T-cell (primary cell): ENCODE results near the gene TNNI2. TPM values are rescaled to one million over a fixed set of nuclear protein-coding genes. Genes with fewer than 3 reads are reported as not detected.

Source experiments
- ATAC-seq, 4 experiments: fragments of 200-7000 bp in 3 of 4; fragments of 150-1000 bp in 1 of 4; cut with Tn5 transposase; replicated peaks in 1 of 4; 1 replicate in 3 of 4; 2 replicates in 1 of 4; pipeline ENCODE4 v1.10.0; 2021; ENCODE audit warnings: moderate library complexity in 3 of 4, mild to moderate bottlenecking in 2 of 4, moderate number of reproducible peaks in 1 of 4
- CTCF ChIA-PET, 2 donors: fragments of 300-600 bp; sonication (Branson Sonifier 250); formaldehyde crosslinking; loops; one replicate each; lab custom pipeline; 2022; ENCODE audit warnings: antibody characterized with exemption in 2 of 2; lab: Charles Lee
- POLR2A ChIA-PET, 2 donors: fragments of 300-600 bp; sonication (Branson Sonifier 250); formaldehyde crosslinking; loops; one replicate each; lab custom pipeline; 2022; ENCODE audit warnings: antibody characterized with exemption in 2 of 2; lab: Charles Lee
- DNase-seq, 35 experiments: peaks; one replicate each; pipeline versions ENCODE4 v3.0.0 to v3.0.0-alpha.2; 2013 to 2023
- H3K27ac ChIP-seq: one replicate; pipeline ENCODE4 v1.5.1; 2013; ENCODE audit warnings: low read length
- H3K27me3 ChIP-seq, 2 experiments: replicated peaks in 1 of 2; 1 replicate in 1 of 2; 2 replicates in 1 of 2; pipeline versions ENCODE4 v1.6.1 to v1.7.0; 2013; ENCODE audit warnings: low read length in 1 of 2, mixed read lengths in 1 of 2; ENCODE audit not compliant: control insufficient read depth in 2 of 2, insufficient read depth in 2 of 2; ENCODE audit errors: extremely low read depth in 1 of 2
- H3K36me3 ChIP-seq, 2 donors: 1 replicate in 1 of 2; 2 replicates in 1 of 2; pipeline versions ENCODE4 v1.6.1 to v1.7.0; 2013; ENCODE audit warnings: low read length in 1 of 2; ENCODE audit not compliant: control insufficient read depth in 2 of 2, insufficient read depth in 1 of 2; ENCODE audit errors: extremely low read depth in 1 of 2
- H3K4me1 ChIP-seq, 2 experiments: 1 replicate in 1 of 2; 2 replicates in 1 of 2; pipeline versions ENCODE4 v1.6.1 to v1.7.0; 2013; ENCODE audit warnings: low read length in 2 of 2, mixed read lengths in 1 of 2; ENCODE audit not compliant: insufficient read depth in 2 of 2, control insufficient read depth in 1 of 2; ENCODE audit errors: extremely low read depth in 1 of 2
- H3K4me3 ChIP-seq, 2 donors: 1 replicate in 1 of 2; 2 replicates in 1 of 2; pipeline versions ENCODE4 v1.5.1 to v1.7.0; 2013; ENCODE audit warnings: mild to moderate bottlenecking in 2 of 2, low read length in 1 of 2, moderate library complexity in 1 of 2; ENCODE audit not compliant: control insufficient read depth in 1 of 2; ENCODE audit errors: extremely low read depth in 1 of 2
- H3K9me3 ChIP-seq: 2 replicates; pipeline ENCODE4 v1.7.0; 2013
- H3K27ac Mint-ChIP-seq, 2 donors: one replicate each; pipeline ENCODE4 v1.8.0; 2020 to 2021; ENCODE audit warnings: mild to moderate bottlenecking in 2 of 2, mixed read lengths in 2 of 2
- H3K27me3 Mint-ChIP-seq, 2 donors: one replicate each; pipeline ENCODE4 v1.8.0; 2021 to 2022; ENCODE audit warnings: mixed read lengths in 2 of 2
- H3K36me3 Mint-ChIP-seq: one replicate; pipeline ENCODE4 v1.8.0; 2021; ENCODE audit warnings: mixed read lengths
- H3K4me1 Mint-ChIP-seq, 3 donors: one replicate each; pipeline ENCODE4 v1.8.0; 2020 to 2022; ENCODE audit warnings: mixed read lengths in 3 of 3, mild to moderate bottlenecking in 1 of 3
- H3K4me3 Mint-ChIP-seq, 3 donors: one replicate each; pipeline ENCODE4 v1.8.0; 2020 to 2022; ENCODE audit warnings: mild to moderate bottlenecking in 3 of 3, mixed read lengths in 3 of 3, moderate library complexity in 3 of 3
- H3K9me3 Mint-ChIP-seq, 3 donors: one replicate each; pipeline ENCODE4 v1.8.0; 2020 to 2022; ENCODE audit warnings: mixed read lengths in 3 of 3
- WGBS: methylation state at CpG from one replicate; pipeline ENCODE4 v1.1.5; 2013; ENCODE audit warnings: missing lambda C conversion rate; ENCODE audit not compliant: insufficient coverage; 5-methylcytosine and 5-hydroxymethylcytosine counted together
- total RNA-seq, 35 experiments: library from RNA in 6 of 35; stranded (reverse) in 6 of 35; fragments of 120-200 nt in 1 of 35; gene quantifications; one replicate each; pipeline versions ENCODE4 v1.2.1 to v1.2.4 and lab custom pipeline; 2013 to 2026

TNNI2 gene
- under 1 TPM in 1 of 5 donors, not detected in 4; 0.39 TPM for total RNA-seq
- total RNA-seq (2013), result 3.6 TPM
- total RNA-seq (lab: John Stamatoyannopoulos, UW), result 0 to 2.3 (median 0.04) reads per million in 29 experiments

GRCh38 chr11:1838426-1839144, at the start of gene TNNI2:
TSS of gene TNNI2 (plus strand) at chr11:1838981. CDS start at chr11:1839697, 716 bp downstream.
- Histone ChIP-seq H3K27me3 (peaks cover 0 to 20% of the 10 kb centered on the region in 2 experiments), H3K9me3 (no peaks in the 10 kb centered on the region), H3K27ac (no peak within 1 kb of the TSS), H3K4me1 (peaks cover 7 to 41% of the 10 kb centered on the region in 2 experiments), H3K36me3 (no peaks in the 10 kb centered on the region), H3K4me3 (no peak within 1 kb of the TSS)
- Mint-ChIP-seq H3K4me3 (no peak within 1 kb of the TSS), H3K36me3 (no peaks in the 10 kb centered on the region), H3K9me3 (no peaks in the 10 kb centered on the region), H3K27ac (peak within 1 kb of the TSS; percentile 22 to 23), H3K27me3 (peaks cover 0 to under 1% of the 10 kb centered on the region in 2 donors), H3K4me1 (peaks cover 12 to 20% (median 14%) of the 10 kb centered on the region in 3 donors)
- no peak for DNase-seq
- ChIA-PET POLR2A (interaction anchor here in 1 of 2 donors (0.7 kb wide), 1 partner anchor 12 kb away, joined by 4 read pairs; no protein-coding TSS in a partner anchor), CTCF (interaction anchor here (0.5 to 1.2 kb wide), 5 partner anchors 14 to 313 kb away, joined by 3 to 5 read pairs (median 4); partner anchors contain the start of gene PRR33 (in 1 of the 2))
- 91% methylated on average over 25 of the region's 32 CpGs for WGBS
- ATAC-seq, result peak in 1 of 4 experiments; percentile 5

GRCh38 chr11:1791912-1792311, 46.9 kb upstream of the TNNI2 start:
- H3K4me1 ChIP-seq, result peaks cover 0 to 4% of the 10 kb centered on the region in 2 experiments
- Mint-ChIP-seq H3K36me3 (peaks cover 2% of the 10 kb centered on the region), H3K27ac (no peak overlapping the region), H3K4me1 (peaks cover 0 to 7% (median 6%) of the 10 kb centered on the region in 3 donors), H3K9me3 (peaks cover 0 to 6% (median 0%) of the 10 kb centered on the region in 3 donors), H3K27me3 (peaks cover 9 to 18% of the 10 kb centered on the region in 2 donors), H3K4me3 (no peak overlapping the region)
- 95% methylated on average over 3 of the region's 6 CpGs for WGBS
- no peaks in the 10 kb centered on the region for H3K9me3 ChIP-seq
- ATAC-seq, result no peak
- H3K27me3 ChIP-seq, result peaks cover 0 to 15% of the 10 kb centered on the region in 2 experiments
- ChIA-PET CTCF (no interaction called here), POLR2A (no interaction called here)
- DNase-seq, result no peak
- no peak overlapping the region for H3K4me3 ChIP-seq
- H3K27ac ChIP-seq, result no peak overlapping the region
- no peaks in the 10 kb centered on the region for H3K36me3 ChIP-seq

GRCh38 chr11:1792461-1792860, 46.3 kb upstream of the TNNI2 start:
- POLR2A ChIA-PET, result no interaction called here
- Mint-ChIP-seq H3K36me3 (peaks cover 2% of the 10 kb centered on the region), H3K9me3 (peaks cover 0 to 6% (median 0%) of the 10 kb centered on the region in 3 donors), H3K4me1 (peaks cover 0 to 7% (median 6%) of the 10 kb centered on the region in 3 donors), H3K27ac (peak overlapping the region in 1 of 2 donors; percentile 85), H3K4me3 (peak overlapping the region in 1 of 3 donors; percentile 56), H3K27me3 (peaks cover 10 to 22% of the 10 kb centered on the region in 2 donors)
- no peak for ATAC-seq
- H3K36me3 ChIP-seq, result no peaks in the 10 kb centered on the region
- no peak overlapping the region for H3K27ac ChIP-seq
- WGBS, result 58% methylated on average over 11 of the region's 12 CpGs
- CTCF ChIA-PET, result no interaction called here
- DNase-seq, result peak in 1 of 35 experiments; percentile 19
- no peaks in the 10 kb centered on the region for H3K9me3 ChIP-seq
- H3K4me3 ChIP-seq, result no peak overlapping the region
- H3K4me1 ChIP-seq, result peaks cover 0 to 4% of the 10 kb centered on the region in 2 experiments
- H3K27me3 ChIP-seq, result peaks cover 0 to 18% of the 10 kb centered on the region in 2 experiments

- peaks cover 0 to 7% (median 6%) of the 10 kb centered on the region in 3 donors for H3K4me1 Mint-ChIP-seq
- H3K27ac Mint-ChIP-seq, result no peak overlapping the region
- H3K4me3 Mint-ChIP-seq, result no peak overlapping the region
- no peak for ATAC-seq
- peaks cover 2% of the 10 kb centered on the region for H3K36me3 Mint-ChIP-seq
- H3K27ac ChIP-seq, result no peak overlapping the region
- ChIA-PET POLR2A (no interaction called here), CTCF (interaction anchor here in 1 of 2 donors (0.8 kb wide), 1 partner anchor 99 kb away, joined by 3 read pairs; no protein-coding TSS in a partner anchor)
- H3K27me3 ChIP-seq, result peaks cover 0 to 20% of the 10 kb centered on the region in 2 experiments
- DNase-seq, result no peak
- H3K9me3 ChIP-seq, result no peaks in the 10 kb centered on the region
- H3K4me3 ChIP-seq, result no peak overlapping the region
- H3K4me1 ChIP-seq, result peaks cover 0 to 4% of the 10 kb centered on the region in 2 experiments
- 100% methylated on average over 1 of the region's 3 CpGs for WGBS
- H3K36me3 ChIP-seq, result no peaks in the 10 kb centered on the region
- H3K27me3 Mint-ChIP-seq, result peaks cover 10 to 25% of the 10 kb centered on the region in 2 donors
- H3K9me3 Mint-ChIP-seq, result peaks cover 0 to 6% (median 0%) of the 10 kb centered on the region in 3 donors
Observed at GRCh38 chr11:1793081-1793480, 45.7 kb upstream of the TNNI2 start.

GRCh38 chr11:1796413-1797011, 42.3 kb upstream of the TNNI2 start:
- H3K4me3 Mint-ChIP-seq, result no peak overlapping the region
- H3K4me1 Mint-ChIP-seq, result peaks cover 0 to 7% (median 6%) of the 10 kb centered on the region in 3 donors
- peaks cover 2% of the 10 kb centered on the region for H3K36me3 Mint-ChIP-seq
- 80% methylated on average over 12 of the region's 12 CpGs for WGBS
- Histone ChIP-seq H3K9me3 (no peaks in the 10 kb centered on the region), H3K27ac (no peak overlapping the region), H3K27me3 (peaks cover 0 to 30% of the 10 kb centered on the region in 2 experiments), H3K36me3 (no peaks in the 10 kb centered on the region), H3K4me3 (no peak overlapping the region), H3K4me1 (peaks cover 0 to 4% of the 10 kb centered on the region in 2 experiments)
- DNase-seq, result no peak
- peaks cover 18 to 35% of the 10 kb centered on the region in 2 donors for H3K27me3 Mint-ChIP-seq
- POLR2A ChIA-PET, result interaction anchor here in 1 of 2 donors (0.5 kb wide), 1 partner anchor 10 kb away, joined by 4 read pairs; no protein-coding TSS in a partner anchor
- CTCF ChIA-PET, result no interaction called here
- H3K9me3 Mint-ChIP-seq, result peaks cover 0 to 6% (median 0%) of the 10 kb centered on the region in 3 donors
- no peak overlapping the region for H3K27ac Mint-ChIP-seq
- ATAC-seq, result no peak
